HS-5 (cell line): ENCODE data around the gene DCP1B.
A peak's percentile ranks its signal among the peaks of the same experiment; 100 is the strongest.

Experiments used
- DNase-seq: peaks from one replicate; pipeline ENCODE4 v3.0.0-alpha.2; 2012; ENCODE audit warnings: low read depth

DCP1B gene

DNA sequence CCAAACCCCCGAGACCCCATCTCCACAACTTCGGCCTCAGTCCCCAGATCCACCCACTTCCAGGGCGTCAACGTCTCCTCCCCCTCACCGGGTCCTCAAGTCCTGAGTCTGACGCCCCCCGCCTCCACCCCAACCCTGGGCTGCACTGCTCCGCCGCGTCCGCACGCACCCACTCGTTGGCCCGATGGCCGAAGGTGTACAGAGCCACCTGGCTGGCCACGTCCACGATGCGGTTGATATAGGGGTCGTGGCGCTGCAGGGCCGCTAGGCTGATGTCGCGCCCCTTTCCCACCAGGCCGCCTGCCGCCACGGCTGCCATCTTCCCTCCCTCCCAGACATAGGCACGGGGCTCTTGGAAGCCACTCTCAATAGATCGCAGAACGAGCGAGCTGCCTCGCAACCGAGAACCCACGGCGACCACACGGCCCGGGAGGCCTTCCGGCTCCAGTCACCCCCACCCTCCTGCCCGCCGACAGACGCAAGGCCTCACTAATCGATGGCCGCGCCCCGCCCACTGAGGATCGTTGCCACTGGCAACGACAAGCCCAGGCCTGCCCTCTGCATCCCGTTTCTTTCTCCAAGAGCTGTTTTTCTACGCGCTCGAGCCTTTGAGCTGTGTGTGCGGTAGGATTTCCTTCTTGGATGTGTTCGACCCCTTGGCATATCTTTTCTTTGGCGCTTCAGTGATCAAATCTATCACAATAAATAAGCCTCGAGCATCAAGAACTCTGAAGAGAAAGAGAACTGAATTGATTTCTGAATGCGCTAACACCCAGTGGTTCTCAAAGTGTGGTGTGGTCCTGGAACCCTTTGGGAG, at the start of gene DCP1B:
TSS of gene DCP1B (minus strand) at position 345 of the 817 bp plus-strand sequence. CDS start at position 319, 26 bp downstream.
- DNase-seq: peak; percentile 75

DNA sequence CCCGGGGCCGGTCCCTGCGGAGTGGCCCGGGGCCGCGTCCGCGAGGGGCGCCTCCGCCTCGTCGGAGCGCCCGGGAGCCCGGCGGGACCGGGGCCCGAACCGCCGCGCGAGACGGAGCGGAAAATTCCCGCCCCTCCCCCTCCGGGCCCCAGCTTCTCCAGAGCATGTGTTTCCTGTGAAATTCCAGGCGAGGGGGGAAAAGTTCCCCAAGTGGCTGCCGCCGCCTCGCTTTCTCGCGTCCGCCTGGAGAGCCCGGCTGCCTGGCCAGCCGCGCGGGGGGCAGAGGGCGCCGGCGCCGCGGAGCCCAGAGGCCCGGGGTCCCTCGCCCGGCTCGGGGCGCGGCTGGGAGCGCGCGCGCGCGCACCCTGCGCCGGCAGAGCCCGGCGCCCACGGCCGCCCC, 49.4 kb upstream of the DCP1B start:
- DNase-seq: no peak

DNA sequence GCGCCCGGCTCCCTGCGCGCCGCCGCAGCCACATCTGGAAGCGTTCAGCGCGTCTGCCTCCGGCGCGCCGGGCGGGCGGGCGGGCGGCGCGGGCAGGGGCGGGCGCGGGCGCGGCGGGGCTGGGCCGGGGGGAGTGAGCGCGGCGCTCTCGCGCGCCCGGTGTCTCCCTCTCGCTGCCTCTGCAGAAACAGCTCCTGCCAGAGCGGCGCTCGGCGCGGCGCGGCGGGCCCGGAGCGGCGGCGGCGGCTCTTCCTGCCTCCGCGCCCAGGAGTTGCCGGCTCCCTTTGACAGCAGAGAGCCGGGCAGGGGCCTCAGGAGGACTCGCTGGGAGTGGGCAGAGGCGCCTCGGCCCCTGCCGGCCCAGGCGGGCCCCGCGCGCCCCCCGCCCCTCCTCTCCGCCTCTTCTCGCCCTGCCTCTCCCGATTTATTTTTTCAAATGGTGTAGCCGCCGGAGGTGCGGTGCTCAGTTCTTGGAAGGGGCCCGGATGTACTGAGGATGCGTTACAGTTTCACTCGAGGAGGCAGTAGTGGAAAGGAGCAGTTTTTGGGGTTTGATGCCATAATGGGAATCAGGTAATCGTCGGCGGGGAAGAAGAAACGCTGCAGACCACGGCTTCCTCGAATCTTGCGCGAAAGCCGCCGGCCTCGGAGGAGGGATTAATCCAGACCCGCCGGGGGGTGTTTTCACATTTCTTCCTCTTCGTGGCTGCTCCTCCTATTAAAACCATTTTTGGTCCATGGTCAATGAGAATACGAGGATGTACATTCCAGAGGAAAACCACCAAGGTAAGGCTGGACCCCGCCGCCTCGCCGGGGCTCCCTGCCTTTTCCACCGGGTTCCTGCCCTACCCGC, 48.8 kb upstream of the DCP1B start, which contains the start of gene CACNA1C:
TSS of gene CACNA1C (plus strand) at position 162 of the 853 bp plus-strand sequence. CDS start at position 738, 576 bp downstream.
- no peak for DNase-seq

DNA sequence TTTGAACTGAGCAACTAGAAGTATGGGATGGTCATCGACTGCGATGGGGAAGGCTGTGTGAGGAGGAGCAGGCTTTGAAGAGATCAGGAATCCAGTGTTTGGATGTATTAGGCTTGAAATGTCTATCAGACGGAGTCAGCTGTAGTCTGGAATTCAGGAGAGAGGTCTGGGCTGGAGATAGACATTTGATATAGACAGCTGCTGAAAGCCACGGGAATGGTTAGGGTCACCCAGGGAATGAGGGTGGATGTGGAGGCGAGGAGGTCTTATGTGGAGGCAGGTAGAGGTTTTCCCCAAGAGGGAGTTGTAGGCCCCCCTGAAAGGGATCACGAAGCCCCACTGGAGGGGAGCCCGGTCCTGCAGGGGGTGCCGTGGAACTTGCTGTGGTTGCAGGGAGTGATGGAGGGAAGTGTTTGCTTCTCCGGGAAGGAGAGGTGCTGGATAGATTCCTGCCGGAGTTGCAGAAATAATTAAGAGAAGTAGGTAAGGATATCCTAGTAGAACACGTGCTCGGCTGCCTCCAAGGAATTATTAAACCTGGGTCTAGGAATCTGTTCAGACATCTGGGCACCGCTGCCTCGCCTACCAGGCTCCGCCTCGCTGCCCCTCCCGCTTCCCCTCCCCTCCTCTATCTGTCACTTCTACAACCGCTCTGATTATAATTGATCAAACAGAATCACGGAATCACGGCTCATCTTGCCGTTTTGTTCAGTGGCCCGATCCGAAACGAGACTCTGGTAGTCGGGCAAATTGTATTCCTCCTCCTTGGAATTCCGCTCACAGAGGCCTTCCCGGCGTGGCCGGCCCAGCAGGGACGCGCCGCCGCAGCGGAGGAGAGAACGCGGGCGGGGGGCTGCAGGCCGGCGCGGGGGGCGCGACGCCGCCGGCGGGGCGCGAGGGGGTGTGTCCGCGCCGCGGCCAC, 47.7 kb upstream of the DCP1B start:
- no peak for DNase-seq

DNA sequence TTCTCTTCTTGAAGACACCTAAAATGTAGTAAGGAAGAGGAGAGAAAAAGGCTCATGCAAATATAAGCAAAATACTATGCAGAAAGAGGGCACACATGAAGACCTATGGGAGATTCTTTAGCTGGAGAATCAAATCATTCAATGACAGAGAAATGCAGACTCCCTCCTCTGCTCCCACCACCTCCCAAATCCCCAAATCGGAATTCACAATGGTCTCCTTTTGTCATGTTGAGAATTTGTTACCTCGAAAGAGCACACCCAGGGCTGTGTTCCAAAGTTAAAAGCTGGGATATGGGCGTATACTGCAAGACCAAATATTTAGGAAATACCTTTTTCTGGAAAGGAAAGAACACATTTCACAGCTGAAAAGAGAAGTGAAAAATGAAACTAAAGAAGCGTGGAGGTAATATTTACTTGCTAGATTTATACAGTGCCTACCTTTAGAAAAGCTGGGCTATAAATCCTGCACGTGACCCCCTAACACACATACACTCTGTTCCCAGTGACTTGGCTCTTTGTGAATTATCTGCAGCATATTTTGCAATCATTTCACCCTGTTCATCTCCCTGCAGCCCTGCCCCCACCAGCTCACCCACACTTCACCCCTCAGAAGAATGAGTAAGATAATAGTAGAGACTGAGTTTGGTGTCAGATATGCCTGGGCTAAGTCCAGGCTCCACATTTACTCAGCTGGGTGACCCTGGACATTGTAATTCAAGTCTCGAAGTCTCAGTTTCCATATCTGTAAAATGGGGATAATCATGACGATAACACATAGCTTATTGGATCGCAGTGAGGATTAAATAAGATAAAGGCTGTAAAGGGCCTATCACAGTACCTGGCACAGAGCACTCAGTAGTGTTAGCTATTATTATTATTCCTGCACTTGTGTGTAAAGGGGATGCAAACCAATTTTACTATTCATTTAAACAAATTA, 45.6 kb upstream of the DCP1B start:
- DNase-seq: no peak

DNA sequence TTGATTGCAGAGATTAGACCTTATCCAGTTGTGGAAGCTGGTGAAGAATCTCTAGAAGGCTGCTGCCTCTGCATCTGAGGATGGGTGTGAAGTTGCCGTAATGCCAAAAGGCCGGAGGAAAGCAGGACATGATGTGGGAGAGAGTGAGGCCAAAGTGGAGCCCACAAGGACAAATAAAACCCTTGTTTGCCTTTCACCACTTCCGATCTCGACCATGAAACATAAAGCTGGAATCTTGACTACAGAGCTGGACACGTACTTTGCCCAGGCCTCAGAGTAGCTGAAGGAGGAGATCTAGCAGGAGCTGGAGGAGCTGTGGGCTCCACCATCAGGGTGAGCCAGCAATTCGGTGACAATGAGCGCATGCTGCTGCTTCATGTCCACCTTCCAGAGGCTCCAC, 43.5 kb upstream of the DCP1B start:
- no peak for DNase-seq

DNA sequence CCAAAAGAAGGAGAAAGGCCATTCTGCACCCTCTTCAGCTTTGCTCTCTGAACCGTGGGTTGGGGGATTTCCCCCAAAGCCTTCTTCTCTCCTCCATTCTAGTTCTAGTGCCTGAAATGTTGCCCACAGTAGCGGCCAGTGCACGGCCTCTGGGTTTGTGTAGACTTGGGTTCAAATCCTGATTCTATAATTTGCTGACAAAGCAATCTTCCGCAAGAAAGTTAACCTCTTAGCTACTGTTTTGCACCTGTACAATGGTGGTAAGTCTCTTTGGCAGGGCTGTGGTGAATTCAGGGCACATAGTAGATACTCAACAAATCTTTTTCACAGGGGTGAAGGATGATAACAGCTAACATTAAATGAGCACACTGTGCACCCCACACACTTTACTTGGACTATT, 42.7 kb upstream of the DCP1B start:
- DNase-seq: no peak

DNA sequence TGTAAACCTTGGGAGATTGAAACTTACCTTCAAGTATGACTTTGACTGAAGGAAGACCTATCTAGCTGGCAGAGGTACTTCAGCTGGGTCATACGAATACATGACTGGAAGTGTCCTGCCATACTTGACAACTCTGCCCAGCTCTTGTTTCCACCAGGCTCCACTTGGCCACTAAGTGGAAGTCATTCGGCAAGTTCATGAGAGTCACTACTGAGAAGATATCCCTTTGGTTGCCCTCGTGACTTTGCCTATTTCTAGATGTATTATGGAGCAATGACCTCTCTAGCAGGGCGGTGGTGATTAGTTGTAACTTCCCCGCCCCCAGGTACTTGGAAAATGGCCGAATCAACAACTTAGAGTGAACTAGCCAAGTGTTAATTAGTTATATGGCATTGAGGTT, 39.9 kb upstream of the DCP1B start:
- DNase-seq: no peak

DNA sequence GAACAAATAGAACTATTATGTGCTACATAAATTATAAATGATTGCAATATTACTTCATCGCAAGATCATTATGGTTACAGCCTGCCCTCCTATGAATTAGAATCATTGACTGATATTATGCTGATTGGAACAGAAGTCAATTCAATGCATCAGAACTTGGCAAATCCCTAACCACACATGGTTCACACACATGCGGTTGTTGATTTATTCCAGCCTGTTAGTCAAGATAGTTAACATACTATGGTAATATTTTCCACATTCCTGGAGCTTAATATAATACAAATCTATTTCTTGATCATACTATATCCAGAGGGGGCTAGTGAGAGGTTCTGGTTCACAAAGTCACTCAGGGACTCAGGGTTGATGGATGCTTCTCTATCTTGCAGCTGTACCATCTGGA, 38.8 kb upstream of the DCP1B start:
- no peak for DNase-seq

DNA sequence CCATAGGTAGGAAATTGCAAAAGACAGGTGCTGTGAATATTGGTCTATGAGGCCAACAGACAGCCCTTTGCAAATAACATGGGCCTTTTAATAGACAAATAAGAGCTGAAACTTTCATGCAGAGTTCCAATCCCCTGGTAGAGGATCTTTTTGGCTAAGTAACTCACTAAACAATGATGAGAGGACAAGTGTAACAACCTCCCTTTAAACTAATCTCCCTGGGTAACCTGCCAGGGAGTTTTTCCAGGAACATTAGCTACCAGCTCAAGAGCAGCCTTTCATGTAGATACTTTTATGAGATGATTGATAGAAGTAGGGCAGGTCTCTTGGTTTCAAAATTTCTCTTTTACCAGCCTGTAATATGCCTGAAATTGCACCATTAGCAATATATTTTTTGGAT, 34.8 kb upstream of the DCP1B start:
- DNase-seq: no peak

DNA sequence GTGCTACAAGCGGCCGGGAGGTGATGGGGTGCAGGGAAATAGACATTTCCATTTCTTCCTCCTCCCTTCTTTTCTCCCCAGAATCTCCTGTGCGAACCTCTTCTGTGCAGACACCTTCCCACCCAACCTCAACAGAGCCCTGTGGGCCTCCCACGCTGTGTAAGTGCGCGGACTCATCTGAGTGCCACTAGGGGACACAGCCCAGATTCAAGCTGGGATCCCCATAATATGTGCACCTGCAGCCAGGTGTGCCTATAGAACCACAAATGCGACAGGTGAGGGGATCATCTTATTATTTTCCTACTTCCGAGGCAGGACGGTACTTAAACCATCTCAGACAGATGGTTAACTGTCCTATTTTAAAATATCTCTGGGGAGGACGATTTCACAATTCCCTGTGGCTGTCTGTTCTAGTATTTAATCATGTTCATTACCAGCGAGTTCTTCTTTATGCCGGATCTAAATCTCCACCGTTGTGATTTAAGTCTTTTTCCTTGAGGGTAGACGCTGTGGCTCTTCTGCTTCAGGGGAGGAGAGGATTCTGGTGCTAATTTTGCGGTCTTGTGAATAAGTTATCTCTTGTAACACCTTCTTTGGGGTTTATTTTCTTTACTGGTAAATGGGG, 31.3 kb upstream of the DCP1B start:
- DNase-seq: no peak

DNA sequence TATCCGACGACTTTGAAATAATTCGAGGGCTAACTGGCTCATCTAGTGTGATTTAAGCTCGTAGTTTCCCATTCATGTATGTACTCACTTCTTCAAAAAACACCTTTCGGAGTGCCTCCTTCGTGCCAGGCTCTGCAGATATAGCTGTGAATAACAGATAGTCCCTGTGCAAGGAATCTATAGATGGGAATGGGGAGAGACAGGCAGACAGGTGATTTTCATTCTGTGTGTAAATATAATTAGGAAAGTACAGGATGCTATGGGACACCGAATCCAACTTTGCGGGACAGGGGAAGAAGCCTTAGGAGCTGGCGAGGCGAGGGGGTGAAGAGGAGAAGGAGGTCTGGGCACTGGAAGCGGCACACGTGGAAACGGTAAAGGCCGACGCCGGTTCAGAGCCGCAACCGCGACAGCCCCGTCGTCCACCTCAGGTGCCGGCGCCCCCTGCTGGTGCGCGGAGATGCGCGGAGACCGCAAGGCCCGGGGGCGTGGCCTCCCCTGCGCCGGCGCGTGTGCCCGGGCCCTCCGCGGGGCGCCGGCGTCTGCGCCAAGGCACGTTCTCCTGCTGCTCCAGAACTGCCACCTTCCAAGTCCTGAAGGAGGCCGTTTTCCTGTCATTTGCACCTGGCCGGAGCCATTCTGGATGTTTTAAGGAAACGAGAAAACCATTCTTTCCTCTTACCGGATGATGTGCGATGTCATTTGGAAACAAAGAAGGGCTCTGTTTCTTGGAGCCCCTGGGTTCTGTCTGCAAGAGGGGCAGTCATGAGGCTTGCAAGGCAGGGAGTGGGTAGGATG, 30.6 kb upstream of the DCP1B start:
- no peak for DNase-seq

DNA sequence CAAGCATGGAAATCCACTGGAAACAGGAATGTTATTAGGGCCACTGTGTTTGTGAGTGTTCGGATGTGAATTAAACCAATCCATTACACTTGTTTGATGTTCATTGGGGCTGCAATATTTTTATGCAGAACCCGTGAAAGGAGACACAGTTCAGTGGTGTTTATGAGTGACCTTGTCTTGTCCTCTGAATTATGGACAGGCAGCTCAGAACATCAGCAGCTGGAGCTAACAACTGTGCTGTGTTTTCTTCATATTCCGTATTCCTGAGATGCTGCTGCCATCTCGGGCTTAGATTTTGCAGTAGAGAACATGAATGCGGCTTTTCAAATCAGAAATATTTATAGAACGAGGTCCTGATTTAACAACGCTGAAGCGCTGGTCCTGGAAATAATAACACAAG, 28.2 kb upstream of the DCP1B start:
- DNase-seq: no peak

DNA sequence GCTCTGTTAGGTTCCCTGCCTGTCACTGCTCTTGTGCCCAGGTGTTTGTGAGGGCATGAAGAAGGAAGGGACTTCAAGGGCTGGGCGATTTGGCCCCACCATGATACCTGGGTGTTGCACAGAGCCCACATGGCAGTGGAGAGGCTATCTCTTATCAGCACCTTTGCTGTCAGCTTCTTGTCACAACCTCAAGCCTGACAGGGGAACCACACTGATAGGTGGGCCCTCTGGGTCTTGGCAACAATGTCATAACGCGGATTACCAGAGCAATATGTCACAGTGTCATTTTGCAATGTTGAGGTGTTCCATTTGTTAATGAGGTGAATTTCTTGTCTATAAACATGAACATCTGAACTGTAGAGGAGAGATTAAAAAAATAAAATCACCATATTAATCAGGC, 25.6 kb upstream of the DCP1B start:
- no peak for DNase-seq

DNA sequence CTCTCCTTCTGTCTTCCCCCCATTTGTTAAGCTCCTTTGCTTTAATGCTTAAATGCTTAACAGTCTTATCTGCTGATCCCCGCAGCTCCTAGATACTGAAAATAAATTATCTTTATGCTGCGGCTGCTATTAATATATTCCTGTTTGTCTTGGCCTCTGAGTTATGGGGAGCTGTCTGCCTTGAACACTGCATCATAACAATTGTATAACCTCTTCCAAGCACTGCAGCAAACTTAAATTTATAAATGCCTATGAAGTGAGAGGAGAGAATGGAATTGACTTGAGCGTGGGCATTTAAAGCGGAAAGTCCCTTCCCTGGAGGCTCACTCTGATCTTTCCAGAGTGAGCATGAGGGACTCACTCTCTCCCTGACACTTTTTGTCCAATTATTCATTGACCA, 23.1 kb upstream of the DCP1B start:
- no peak for DNase-seq

DNA sequence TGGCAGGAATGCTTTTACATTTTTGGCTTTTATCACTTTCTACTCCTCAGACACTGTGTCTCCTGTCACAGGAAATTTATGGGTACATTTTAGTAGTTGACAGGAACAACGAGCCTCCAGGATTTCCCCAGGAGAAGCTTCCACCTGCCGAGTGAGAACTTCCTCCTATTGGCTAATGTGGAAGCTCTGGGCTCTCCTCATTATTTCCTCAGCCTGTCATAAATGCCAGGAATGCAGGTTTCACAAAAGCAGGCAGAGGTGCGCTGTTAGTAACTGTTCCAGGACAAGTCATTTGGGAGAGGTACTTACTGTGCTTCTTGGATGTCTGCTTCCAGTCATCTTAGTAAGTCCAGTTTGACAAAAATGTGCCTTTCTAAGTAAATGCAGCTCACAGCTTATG, 19.1 kb upstream of the DCP1B start:
- no peak for DNase-seq

DNA sequence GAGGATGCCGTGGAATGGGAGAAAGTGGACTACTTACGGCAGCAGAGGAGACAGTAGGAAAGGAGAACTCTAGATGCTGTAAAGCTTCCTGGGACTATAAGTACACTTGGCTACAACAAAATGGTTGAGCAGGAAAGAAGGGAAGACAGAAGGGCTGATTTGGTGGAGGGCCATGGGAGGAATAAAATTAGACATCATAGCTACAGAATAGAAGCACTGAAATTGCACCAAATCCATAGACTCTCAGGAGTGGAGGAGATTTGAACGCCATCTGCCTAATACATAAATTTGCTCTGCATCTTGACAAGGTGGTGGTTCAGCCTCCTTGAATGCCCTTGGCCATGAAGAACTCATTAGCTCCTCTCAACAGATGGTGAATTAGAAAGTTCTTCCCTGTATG, 16.3 kb upstream of the DCP1B start:
- no peak for DNase-seq

DNA sequence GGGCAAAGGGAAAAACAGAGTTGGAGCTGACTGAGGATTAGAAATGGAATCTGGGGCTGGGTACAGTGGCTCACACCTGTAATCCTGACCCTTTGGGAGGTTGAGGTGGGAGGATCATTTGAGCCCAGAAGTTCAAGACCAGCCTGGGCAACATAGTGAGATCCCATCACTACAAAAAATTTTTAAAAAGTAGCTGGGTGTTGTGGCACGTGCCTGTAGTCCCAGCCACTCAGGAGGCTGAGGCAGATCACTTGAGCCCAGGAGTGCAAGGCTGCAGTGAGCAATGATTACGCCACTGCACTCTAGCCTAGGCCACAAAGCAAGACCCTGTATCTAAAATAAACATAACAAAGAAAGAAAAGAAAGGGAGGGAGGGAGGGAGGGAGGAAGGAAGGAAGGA, 14.9 kb upstream of the DCP1B start:
- no peak for DNase-seq

DNA sequence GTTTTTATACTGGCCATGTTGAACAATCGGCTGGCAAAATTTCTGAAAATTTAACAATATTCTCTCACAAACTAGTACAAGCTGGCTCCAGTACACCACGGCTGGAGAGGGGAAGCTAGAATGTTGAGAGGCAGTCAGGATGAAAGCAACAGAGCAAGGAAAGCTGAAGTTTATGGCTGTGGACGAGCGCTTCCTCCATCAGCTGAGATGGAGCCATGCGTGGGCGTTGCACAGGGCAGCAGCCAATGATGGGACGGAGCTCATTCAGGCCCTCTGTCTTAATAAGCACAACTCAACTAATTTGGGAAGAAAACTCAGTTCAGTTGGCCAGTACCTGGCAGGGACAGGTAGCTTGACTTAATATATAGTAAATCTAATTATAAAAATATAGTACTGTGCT, 14.1 kb upstream of the DCP1B start:
- no peak for DNase-seq
